Progenitor cell of endocrine pancreas (in vitro differentiated cells): ENCODE results near the gene DPH2. TPM values are rescaled to one million over a fixed set of nuclear protein-coding genes. Genes with fewer than 3 reads are reported as not detected.

ENCODE experiments used
- DNase-seq: peaks from one replicate; pipeline ENCODE4 v3.0.0; 2021; ENCODE audit warnings: low spot score; ENCODE audit not compliant: unreplicated experiment
- H3K27ac Mint-ChIP-seq: 2 replicates; pipeline ENCODE4 v1.8.0; 2021; ENCODE audit warnings: mild to moderate bottlenecking, moderate library complexity, mixed read lengths
- H3K27me3 Mint-ChIP-seq: 2 replicates; pipeline ENCODE4 v1.8.0; 2021; ENCODE audit warnings: mixed read lengths
- H3K36me3 Mint-ChIP-seq: 2 replicates; pipeline ENCODE4 v1.8.0; 2022; ENCODE audit warnings: mixed read lengths; ENCODE audit not compliant: insufficient read depth
- H3K4me1 Mint-ChIP-seq: 2 replicates; pipeline ENCODE4 v1.8.0; 2021; ENCODE audit warnings: low read depth, mixed read lengths
- H3K4me3 Mint-ChIP-seq: 2 replicates; pipeline ENCODE4 v1.8.0; 2021; ENCODE audit warnings: low read depth, mild to moderate bottlenecking, moderate library complexity, mixed read lengths
- H3K9me3 Mint-ChIP-seq: 2 replicates; pipeline ENCODE4 v1.8.0; 2021; ENCODE audit warnings: low read depth, mixed read lengths
- CTCF ChIP-seq: fragments of 200-600 bp; sonication (generic); IDR thresholded peaks from one replicate; pipeline ENCODE4 v1.5.0; 2021; ENCODE audit warnings: antibody characterized with exemption, mild to moderate bottlenecking; ENCODE audit not compliant: unreplicated experiment
- total RNA-seq: library from RNA; stranded (reverse); gene quantifications from 2 replicates; pipeline ENCODE4 v1.2.1, GENCODE V29; 2021

DPH2 gene
- total RNA-seq, 1 donor from 2014 or later: 25.4 TPM

- H3K27me3 Mint-ChIP-seq: no peaks in the 10 kb centered on the region
- no peak for TF ChIP-seq CTCF
Measured at GRCh38 chr1:43949678-43950077, 20.1 kb upstream of the DPH2 start.

GRCh38 chr1:43951021-43951985, 18.5 kb upstream of the DPH2 start:
- no peak for DNase-seq
- Mint-ChIP-seq H3K27me3 (no peaks in the 10 kb centered on the region), H3K36me3 (peaks cover 2% of the 10 kb centered on the region), H3K4me3 (no peak overlapping the region), H3K27ac (no peak overlapping the region), H3K9me3 (no peaks in the 10 kb centered on the region), H3K4me1 (peaks cover 15% of the 10 kb centered on the region)
- TF ChIP-seq CTCF: no peak

More at GRCh38 chr1:43949678-43950077, 20.1 kb upstream of the DPH2 start:
- no peak for DNase-seq
- peaks cover 2% of the 10 kb centered on the region for H3K36me3 Mint-ChIP-seq
- H3K4me3 Mint-ChIP-seq: no peak overlapping the region
- H3K4me1 Mint-ChIP-seq: peaks cover 22% of the 10 kb centered on the region
- H3K27ac Mint-ChIP-seq: no peak overlapping the region
- no peaks in the 10 kb centered on the region for H3K9me3 Mint-ChIP-seq

GRCh38 chr1:43952731-43953346, 17.0 kb upstream of the DPH2 start:
- Mint-ChIP-seq H3K4me3 (no peak overlapping the region), H3K36me3 (peaks cover 4% of the 10 kb centered on the region), H3K27me3 (no peaks in the 10 kb centered on the region), H3K4me1 (peaks cover 10% of the 10 kb centered on the region), H3K27ac (no peak overlapping the region), H3K9me3 (no peaks in the 10 kb centered on the region)
- no peak for DNase-seq
- TF ChIP-seq CTCF: no peak

GRCh38 chr1:43953361-43953760, 16.4 kb upstream of the DPH2 start:
- Mint-ChIP-seq H3K36me3 (peaks cover 6% of the 10 kb centered on the region), H3K27ac (peak overlapping the region; percentile 40), H3K9me3 (no peaks in the 10 kb centered on the region), H3K4me1 (peaks cover 7% of the 10 kb centered on the region), H3K4me3 (no peak overlapping the region), H3K27me3 (no peaks in the 10 kb centered on the region)
- DNase-seq: no peak
- TF ChIP-seq CTCF: no peak

- H3K4me3 Mint-ChIP-seq: no peak overlapping the region
- H3K9me3 Mint-ChIP-seq: no peaks in the 10 kb centered on the region
- H3K27ac Mint-ChIP-seq: peak overlapping the region; percentile 73
- H3K27me3 Mint-ChIP-seq: no peaks in the 10 kb centered on the region
- H3K36me3 Mint-ChIP-seq: peaks cover 8% of the 10 kb centered on the region
- no peak for DNase-seq
- TF ChIP-seq CTCF: no peak
- H3K4me1 Mint-ChIP-seq: peaks cover 6% of the 10 kb centered on the region
Measured at GRCh38 chr1:43954036-43954435, 15.8 kb upstream of the DPH2 start.
